ACC112 (cell line): ENCODE data around the gene ABRACL.
A peak's percentile ranks its signal among the peaks of the same experiment; 100 is the strongest.

Experiments used
- H2AFZ ChIP-seq: fragments of 200-600 bp; sonication (generic); one replicate; pipeline ENCODE4 v1.6.0; 2017; ENCODE audit warnings: antibody characterized with exemption, low read length; ENCODE audit not compliant: unreplicated experiment
- H3K27ac ChIP-seq: fragments of 200-600 bp; sonication (generic); 2 replicates; pipeline ENCODE4 v1.5.1; 2014; ENCODE audit warnings: low read depth, mild to moderate bottlenecking, antibody characterized with exemption, low read length, moderate library complexity
- H3K27me3 ChIP-seq: fragments of 200-600 bp; sonication (generic); 2 replicates; pipeline ENCODE4 v1.6.1; 2014; ENCODE audit warnings: mild to moderate bottlenecking, antibody characterized with exemption, low read length, moderate library complexity, mixed read lengths; ENCODE audit not compliant: insufficient read depth
- H3K36me3 ChIP-seq: fragments of 200-600 bp; sonication (generic); 2 replicates; pipeline ENCODE4 v1.6.1; 2016; ENCODE audit warnings: mild to moderate bottlenecking, antibody characterized with exemption, low read length, moderate library complexity, mixed read lengths; ENCODE audit not compliant: insufficient read depth
- H3K4me1 ChIP-seq: fragments of 200-600 bp; sonication (generic); one replicate; pipeline ENCODE4 v1.6.1; 2016; ENCODE audit warnings: low read length, mixed read lengths; ENCODE audit not compliant: insufficient read depth, unreplicated experiment, control insufficient read depth
- H3K4me3 ChIP-seq: fragments of 200-600 bp; sonication (generic); 2 replicates; pipeline ENCODE4 v1.5.1; 2014; ENCODE audit warnings: mild to moderate bottlenecking, low read depth, low read length
- H3K79me2 ChIP-seq: fragments of 200-600 bp; sonication (generic); one replicate; pipeline ENCODE4 v1.6.0; 2016; ENCODE audit warnings: low read length; ENCODE audit not compliant: control insufficient read depth, unreplicated experiment, insufficient read depth

The ABRACL gene

GRCh38 chr6:139028658-139029469 lies at the start of gene ABRACL:
Gene ABRACL (plus strand): TSS chr6:139028745. CDS start chr6:139034161, 5,416 bp downstream.
- peak within 1 kb of the TSS; percentile 71 for H2AFZ ChIP-seq
- H3K79me2 ChIP-seq = peaks cover 20% of the 10 kb centered on the region
- H3K4me1 ChIP-seq = peaks cover 13% of the 10 kb centered on the region
- peak within 1 kb of the TSS; percentile 89 for H3K4me3 ChIP-seq
- no peaks in the 10 kb centered on the region for H3K36me3 ChIP-seq
- peak within 1 kb of the TSS; percentile 30; the same call in 1 of the 2 replicates for H3K27ac ChIP-seq
- H3K27me3 ChIP-seq = no peaks in the 10 kb centered on the region

- Histone ChIP-seq H2AFZ (no peak overlapping the region), H3K27ac (peak overlapping the region; percentile 34), H3K4me1 (peaks cover 37% of the 10 kb centered on the region), H3K27me3 (no peaks in the 10 kb centered on the region), H3K79me2 (peaks cover 96% of the 10 kb centered on the region), H3K4me3 (no peak overlapping the region), H3K36me3 (no peaks in the 10 kb centered on the region)
Observed at GRCh38 chr6:138979365-138979764, 49.2 kb upstream of the ABRACL start.

- H3K4me1 ChIP-seq = peaks cover 37% of the 10 kb centered on the region
- peak overlapping the region; percentile 34 for H3K27ac ChIP-seq
Observed at GRCh38 chr6:138979813-138980668, 48.5 kb upstream of the ABRACL start.

GRCh38 chr6:138981416-138981815 lies 47.1 kb upstream of the ABRACL start:
- Histone ChIP-seq H3K4me3 (no peak overlapping the region), H3K27me3 (no peaks in the 10 kb centered on the region), H3K27ac (no peak overlapping the region), H3K79me2 (peaks cover 96% of the 10 kb centered on the region), H3K36me3 (no peaks in the 10 kb centered on the region), H3K4me1 (peaks cover 49% of the 10 kb centered on the region), H2AFZ (no peak overlapping the region)

More at GRCh38 chr6:138979813-138980668, 48.5 kb upstream of the ABRACL start:
- H2AFZ ChIP-seq = no peak overlapping the region
- peaks cover 96% of the 10 kb centered on the region for H3K79me2 ChIP-seq
- no peaks in the 10 kb centered on the region for H3K27me3 ChIP-seq
- H3K4me3 ChIP-seq = no peak overlapping the region
- no peaks in the 10 kb centered on the region for H3K36me3 ChIP-seq

GRCh38 chr6:138986578-138986977 lies 42.0 kb upstream of the ABRACL start:
- no peaks in the 10 kb centered on the region for H3K36me3 ChIP-seq
- peaks cover 41% of the 10 kb centered on the region for H3K4me1 ChIP-seq
- peak overlapping the region; percentile 94 for H3K4me3 ChIP-seq
- no peak overlapping the region for H2AFZ ChIP-seq
- no peaks in the 10 kb centered on the region for H3K27me3 ChIP-seq
- H3K79me2 ChIP-seq = peaks cover 64% of the 10 kb centered on the region
- H3K27ac ChIP-seq = no peak overlapping the region

- Histone ChIP-seq H3K27ac (no peak overlapping the region), H2AFZ (peak overlapping the region; percentile 87), H3K79me2 (peaks cover 59% of the 10 kb centered on the region), H3K4me1 (peaks cover 36% of the 10 kb centered on the region), H3K4me3 (peak overlapping the region; percentile 94), H3K27me3 (no peaks in the 10 kb centered on the region), H3K36me3 (no peaks in the 10 kb centered on the region)
Observed at GRCh38 chr6:138987080-138987642, 41.4 kb upstream of the ABRACL start.

GRCh38 chr6:138987643-138988468 lies 40.7 kb upstream of the ABRACL start, which contains the start of gene REPS1:
Gene REPS1 (minus strand): TSS chr6:138988253. CDS start chr6:138987682, 571 bp downstream.
- H3K79me2 ChIP-seq = peaks cover 52% of the 10 kb centered on the region
- peaks cover 29% of the 10 kb centered on the region for H3K4me1 ChIP-seq

GRCh38 chr6:138988469-138988834 lies 40.1 kb upstream of the ABRACL start:
- Histone ChIP-seq H3K36me3 (no peaks in the 10 kb centered on the region), H3K27me3 (no peaks in the 10 kb centered on the region), H3K4me3 (peak overlapping the region; percentile 94), H2AFZ (peak overlapping the region; percentile 97), H3K4me1 (peaks cover 27% of the 10 kb centered on the region), H3K27ac (no peak overlapping the region), H3K79me2 (peaks cover 46% of the 10 kb centered on the region)

More at GRCh38 chr6:138987643-138988468, 40.7 kb upstream of the ABRACL start, which contains the start of gene REPS1:
- H3K36me3 ChIP-seq = no peaks in the 10 kb centered on the region
- H3K27me3 ChIP-seq = no peaks in the 10 kb centered on the region
- H3K27ac ChIP-seq = peak within 1 kb of the TSS; percentile 79
- H2AFZ ChIP-seq = peak within 1 kb of the TSS; percentile 97
- H3K4me3 ChIP-seq = peak within 1 kb of the TSS; percentile 94

- no peaks in the 10 kb centered on the region for H3K27me3 ChIP-seq
Observed at GRCh38 chr6:138989098-138989983, 39.2 kb upstream of the ABRACL start.

More at GRCh38 chr6:138989098-138989983, 39.2 kb upstream of the ABRACL start:
- peaks cover 37% of the 10 kb centered on the region for H3K79me2 ChIP-seq
- no peak overlapping the region for H2AFZ ChIP-seq
- peaks cover 23% of the 10 kb centered on the region for H3K4me1 ChIP-seq
- H3K36me3 ChIP-seq = no peaks in the 10 kb centered on the region
- H3K4me3 ChIP-seq = no peak overlapping the region
- H3K27ac ChIP-seq = no peak overlapping the region
